Loucy (cell line): ENCODE measurements around the gene XDH.

Experiments
- H2AFZ ChIP-seq: fragments of 200-600 bp; sonication (generic); 2 replicates; pipeline ENCODE4 v1.6.0; 2016; ENCODE audit warnings: antibody characterized with exemption, mild to moderate bottlenecking, low read length, moderate library complexity
- H3F3A ChIP-seq: fragments of 200-600 bp; 2 replicates; pipeline ENCODE4 v1.6.0; 2016; ENCODE audit warnings: antibody characterized with exemption, low read depth, mild to moderate bottlenecking
- H3K27me3 ChIP-seq: fragments of 200-600 bp; sonication (generic); 2 replicates; pipeline ENCODE4 v1.6.1; 2014; ENCODE audit warnings: low read length, mild to moderate bottlenecking; ENCODE audit not compliant: insufficient read depth, poor library complexity, severe bottlenecking
- H3K36me3 ChIP-seq: fragments of 200-600 bp; sonication (generic); 2 replicates; pipeline ENCODE4 v1.6.1; 2016; ENCODE audit warnings: low read length; ENCODE audit not compliant: insufficient read depth
- H3K4me1 ChIP-seq: fragments of 200-600 bp; sonication (generic); 2 replicates; pipeline ENCODE4 v1.5.1; 2014; ENCODE audit warnings: low read length, mild to moderate bottlenecking; ENCODE audit not compliant: insufficient read depth, poor library complexity, severe bottlenecking
- H3K4me2 ChIP-seq: fragments of 200-600 bp; sonication (generic); 2 replicates; pipeline ENCODE4 v1.6.0; 2014; ENCODE audit warnings: antibody characterized with exemption, low read length, low read depth, mild to moderate bottlenecking; ENCODE audit not compliant: poor library complexity, severe bottlenecking
- H3K4me3 ChIP-seq: fragments of 200-600 bp; sonication (generic); 2 replicates; pipeline ENCODE4 v1.5.1; 2014; ENCODE audit warnings: low read length, mild to moderate bottlenecking, mixed read lengths; ENCODE audit not compliant: poor library complexity, severe bottlenecking
- H3K79me2 ChIP-seq: fragments of 200-600 bp; sonication (generic); 2 replicates; pipeline ENCODE4 v1.6.1; 2014; ENCODE audit warnings: low read length; ENCODE audit not compliant: insufficient read depth
- H3K9ac ChIP-seq: fragments of 200-600 bp; sonication (generic); 2 replicates; pipeline ENCODE4 v1.6.0; 2014; ENCODE audit warnings: mild to moderate bottlenecking, low read depth, low read length, moderate library complexity; ENCODE audit not compliant: poor library complexity, severe bottlenecking
- H3K9me2 ChIP-seq: fragments of 200-600 bp; sonication (generic); replicated peaks from 2 replicates; pipeline ENCODE4 v1.6.1; 2016; ENCODE audit warnings: low read depth, low read length, mixed read lengths
- H3K9me3 ChIP-seq: fragments of 200-600 bp; sonication (generic); 2 replicates; pipeline ENCODE4 v1.6.1; 2014; ENCODE audit warnings: mild to moderate bottlenecking, antibody characterized with exemption, low read length, low read depth; ENCODE audit not compliant: insufficient read depth
- H4K20me1 ChIP-seq: fragments of 200-600 bp; sonication (generic); 2 replicates; pipeline ENCODE4 v1.6.0; 2014; ENCODE audit warnings: antibody characterized with exemption, low read length, mild to moderate bottlenecking; ENCODE audit not compliant: insufficient read depth, poor library complexity, severe bottlenecking
- EZH2phosphoT487 ChIP-seq: fragments of 200-600 bp; IDR thresholded peaks from 2 replicates; pipeline ENCODE4 v1.6.1; 2018; ENCODE audit warnings: antibody characterized with exemption, mild to moderate bottlenecking, moderate library complexity, borderline replicate concordance
- TF ChIP-seq, protein P1 (sequence below): fragments of 200-600 bp; sonication (generic); conservative IDR thresholded peaks from 2 replicates; pipeline ENCODE4 v1.5.1; 2014; ENCODE audit warnings: mild to moderate bottlenecking, antibody characterized with exemption, low read length

Gene XDH

DNA sequence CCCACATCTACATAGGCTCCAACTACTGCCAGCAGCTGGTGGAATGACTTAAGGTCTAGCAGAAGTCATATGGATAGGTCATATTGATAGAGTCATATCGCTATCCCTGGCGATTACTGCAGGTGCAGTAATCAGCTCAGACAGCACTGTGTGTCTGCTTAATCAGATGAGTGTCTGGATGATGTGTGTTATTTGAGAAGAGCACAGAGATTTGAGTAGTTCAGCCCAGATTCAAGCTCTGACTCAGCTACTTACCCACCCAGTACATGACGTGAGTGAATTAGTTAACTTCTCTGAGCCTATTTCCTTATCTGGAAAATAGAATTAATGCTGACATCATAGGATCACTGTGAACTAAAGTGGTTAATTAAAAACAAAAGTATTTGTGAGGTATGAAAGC is 101.6 kb downstream of the XDH start:
- H4K20me1 ChIP-seq = no peaks in the 10 kb centered on the region
- no peaks in the 10 kb centered on the region for H3K27me3 ChIP-seq
- no peaks in the 10 kb centered on the region for H3K9me2 ChIP-seq
- no peaks in the 10 kb centered on the region for H3K9me3 ChIP-seq
- H3K4me2 ChIP-seq = no peak overlapping the region
- peaks cover 13% of the 10 kb centered on the region for H3K4me1 ChIP-seq
- H2AFZ ChIP-seq = no peak overlapping the region
- no peaks in the 10 kb centered on the region for H3K36me3 ChIP-seq
- TF ChIP-seq, protein P1, sequence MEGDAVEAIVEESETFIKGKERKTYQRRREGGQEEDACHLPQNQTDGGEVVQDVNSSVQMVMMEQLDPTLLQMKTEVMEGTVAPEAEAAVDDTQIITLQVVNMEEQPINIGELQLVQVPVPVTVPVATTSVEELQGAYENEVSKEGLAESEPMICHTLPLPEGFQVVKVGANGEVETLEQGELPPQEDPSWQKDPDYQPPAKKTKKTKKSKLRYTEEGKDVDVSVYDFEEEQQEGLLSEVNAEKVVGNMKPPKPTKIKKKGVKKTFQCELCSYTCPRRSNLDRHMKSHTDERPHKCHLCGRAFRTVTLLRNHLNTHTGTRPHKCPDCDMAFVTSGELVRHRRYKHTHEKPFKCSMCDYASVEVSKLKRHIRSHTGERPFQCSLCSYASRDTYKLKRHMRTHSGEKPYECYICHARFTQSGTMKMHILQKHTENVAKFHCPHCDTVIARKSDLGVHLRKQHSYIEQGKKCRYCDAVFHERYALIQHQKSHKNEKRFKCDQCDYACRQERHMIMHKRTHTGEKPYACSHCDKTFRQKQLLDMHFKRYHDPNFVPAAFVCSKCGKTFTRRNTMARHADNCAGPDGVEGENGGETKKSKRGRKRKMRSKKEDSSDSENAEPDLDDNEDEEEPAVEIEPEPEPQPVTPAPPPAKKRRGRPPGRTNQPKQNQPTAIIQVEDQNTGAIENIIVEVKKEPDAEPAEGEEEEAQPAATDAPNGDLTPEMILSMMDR = no peak
- no peak for TF ChIP-seq EZH2phosphoT487
- H3K4me3 ChIP-seq = no peak overlapping the region
- H3K79me2 ChIP-seq = no peaks in the 10 kb centered on the region
- no peaks in the 10 kb centered on the region for H3F3A ChIP-seq
- H3K9ac ChIP-seq = no peak overlapping the region

GRCh38 chr2:31304816-31305215 is 109.7 kb downstream of the XDH start:
- TF ChIP-seq, protein P1 = no peak
- no peak for TF ChIP-seq EZH2phosphoT487
- no peaks in the 10 kb centered on the region for H3K27me3 ChIP-seq
- H3F3A ChIP-seq = no peaks in the 10 kb centered on the region
- no peaks in the 10 kb centered on the region for H3K4me1 ChIP-seq
- H2AFZ ChIP-seq = 0 out of 2 replicates have a peak overlapping the region, but pooled peaks have one; percentile 26
- no peak overlapping the region for H3K4me2 ChIP-seq
- H3K9me2 ChIP-seq = no peaks in the 10 kb centered on the region
- no peaks in the 10 kb centered on the region for H3K36me3 ChIP-seq
- H3K79me2 ChIP-seq = no peaks in the 10 kb centered on the region
- H3K4me3 ChIP-seq = no peak overlapping the region
- no peaks in the 10 kb centered on the region for H4K20me1 ChIP-seq
- H3K9me3 ChIP-seq = no peaks in the 10 kb centered on the region
- no peak overlapping the region for H3K9ac ChIP-seq

GRCh38 chr2:31302940-31303563 is 111.5 kb downstream of the XDH start:
- H2AFZ ChIP-seq = no peak overlapping the region
- no peak overlapping the region for H3K9ac ChIP-seq

More at GRCh38 chr2:31302940-31303563, 111.5 kb downstream of the XDH start:
- no peak for TF ChIP-seq EZH2phosphoT487
- TF ChIP-seq, protein P1 = no peak
- Histone ChIP-seq H3K27me3 (no peaks in the 10 kb centered on the region), H3F3A (no peaks in the 10 kb centered on the region), H3K9me2 (no peaks in the 10 kb centered on the region), H3K36me3 (no peaks in the 10 kb centered on the region), H3K9me3 (no peaks in the 10 kb centered on the region), H3K4me3 (no peak overlapping the region), H3K4me2 (no peak overlapping the region), H3K4me1 (no peaks in the 10 kb centered on the region), H3K79me2 (no peaks in the 10 kb centered on the region), H4K20me1 (no peaks in the 10 kb centered on the region)
